Peyer's patch (tissue), 4 donors: ENCODE data around the gene FOXC2.

Experiments
- POLR2A ChIP-seq, 2 donors: fragments of 450-650 bp; IDR thresholded peaks; one replicate each; pipeline ENCODE4 v1.5.1; 2017; ENCODE audit warnings: antibody characterized with exemption in 2 of 2, mild to moderate bottlenecking in 2 of 2, moderate library complexity in 2 of 2
- TF ChIP-seq, protein P1 (sequence below), 6 experiments: fragments of 450-650 bp in 4 of 6; fragments of 200-600 bp in 2 of 6; sonication (generic) in 1 of 6; IDR thresholded peaks; one replicate each; pipeline ENCODE4 v1.5.1; 2017 to 2019; ENCODE audit warnings: antibody characterized with exemption in 6 of 6, mild to moderate bottlenecking in 3 of 6, moderate library complexity in 1 of 6

DNA sequence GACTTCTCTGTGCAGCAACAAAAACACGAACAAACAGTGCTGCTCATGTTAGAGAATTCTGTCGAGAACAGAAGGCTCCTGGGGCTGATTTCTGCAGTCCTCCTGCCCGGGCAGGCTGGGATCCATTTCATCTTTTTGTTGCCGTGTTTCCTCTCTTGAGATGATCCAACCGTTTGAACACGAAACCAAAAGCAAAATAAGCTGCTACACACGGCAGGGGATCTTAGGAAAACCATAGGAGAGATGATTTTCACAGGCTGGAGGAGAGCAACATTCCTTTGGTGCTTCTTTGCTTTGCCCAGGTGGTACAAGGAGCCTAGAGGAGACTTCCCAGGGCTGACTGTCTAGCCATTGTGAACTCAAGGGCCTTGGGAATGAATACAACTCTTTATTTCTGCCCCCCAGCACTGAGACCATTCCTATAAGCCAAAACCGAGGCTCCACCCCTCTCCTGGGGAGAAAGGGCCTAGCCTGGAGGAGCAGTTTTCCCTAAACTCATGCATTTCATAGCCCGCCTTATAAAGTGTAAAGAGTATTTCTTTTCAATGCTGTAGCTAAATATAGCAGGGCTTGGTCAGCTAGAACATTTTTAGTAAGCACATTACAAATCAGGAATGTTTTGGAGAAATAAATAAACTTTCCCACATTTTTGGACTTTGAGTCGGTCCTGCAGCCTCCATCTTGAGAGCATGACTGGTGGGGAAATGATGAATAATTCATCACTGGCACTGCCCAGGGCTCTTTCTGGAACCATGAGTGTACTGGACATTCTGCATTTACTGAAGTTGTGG, 19.4 kb downstream of the FOXC2 start:
- TF ChIP-seq, protein P1, sequence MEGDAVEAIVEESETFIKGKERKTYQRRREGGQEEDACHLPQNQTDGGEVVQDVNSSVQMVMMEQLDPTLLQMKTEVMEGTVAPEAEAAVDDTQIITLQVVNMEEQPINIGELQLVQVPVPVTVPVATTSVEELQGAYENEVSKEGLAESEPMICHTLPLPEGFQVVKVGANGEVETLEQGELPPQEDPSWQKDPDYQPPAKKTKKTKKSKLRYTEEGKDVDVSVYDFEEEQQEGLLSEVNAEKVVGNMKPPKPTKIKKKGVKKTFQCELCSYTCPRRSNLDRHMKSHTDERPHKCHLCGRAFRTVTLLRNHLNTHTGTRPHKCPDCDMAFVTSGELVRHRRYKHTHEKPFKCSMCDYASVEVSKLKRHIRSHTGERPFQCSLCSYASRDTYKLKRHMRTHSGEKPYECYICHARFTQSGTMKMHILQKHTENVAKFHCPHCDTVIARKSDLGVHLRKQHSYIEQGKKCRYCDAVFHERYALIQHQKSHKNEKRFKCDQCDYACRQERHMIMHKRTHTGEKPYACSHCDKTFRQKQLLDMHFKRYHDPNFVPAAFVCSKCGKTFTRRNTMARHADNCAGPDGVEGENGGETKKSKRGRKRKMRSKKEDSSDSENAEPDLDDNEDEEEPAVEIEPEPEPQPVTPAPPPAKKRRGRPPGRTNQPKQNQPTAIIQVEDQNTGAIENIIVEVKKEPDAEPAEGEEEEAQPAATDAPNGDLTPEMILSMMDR (IDR thresholded peaks at IDR 0.05), result no peak
- TF ChIP-seq POLR2A (IDR thresholded peaks at IDR 0.05), result no peak
